GM12878 (cell line): Measurements from ENCODE around the gene ZSCAN9. TPM values are rescaled to one million over a fixed set of nuclear protein-coding genes. Genes with fewer than 3 reads are reported as not detected.

Experiments
- BCL11A ChIP-seq: IDR thresholded peaks from 2 replicates; pipeline ENCODE4 v1.6.1; 2011; ENCODE audit warnings: low read depth, low read length
- CHD1 ChIP-seq: IDR thresholded peaks from 2 replicates; pipeline ENCODE4 v1.6.1; 2012; ENCODE audit warnings: low read depth, low read length, improper control_type of control experiment
- JUND ChIP-seq: IDR thresholded peaks from 2 replicates; pipeline ENCODE4 v1.6.1; 2012; ENCODE audit warnings: low read depth, mild to moderate bottlenecking, low read length, improper control_type of control experiment, moderate library complexity
- KAT2A ChIP-seq: conservative IDR thresholded peaks from 2 replicates; pipeline ENCODE4 v1.6.1; 2011; ENCODE audit warnings: low read depth, low read length; ENCODE audit not compliant: control insufficient read depth
- MTA3 ChIP-seq: IDR thresholded peaks from 2 replicates; pipeline ENCODE4 v1.6.1; 2012; ENCODE audit warnings: low read length, inconsistent platforms, borderline replicate concordance
- RB1 ChIP-seq: fragments of 450-650 bp; formaldehyde crosslinking; IDR thresholded peaks from 2 replicates; pipeline ENCODE4 v1.6.1; 2017; ENCODE audit warnings: mild to moderate bottlenecking, borderline replicate concordance
- RCOR1 ChIP-seq: conservative IDR thresholded peaks from 2 replicates; pipeline ENCODE4 v1.6.1; 2012; ENCODE audit warnings: low read depth, low read length, improper control_type of control experiment
- RELA ChIP-seq: fragments of 450-650 bp; IDR thresholded peaks from 2 replicates; pipeline ENCODE4 v1.8.0; 2014; ENCODE audit warnings: borderline replicate concordance; ENCODE audit not compliant: partially characterized antibody
- SKIL ChIP-seq: fragments of 450-650 bp; IDR thresholded peaks from 2 replicates; pipeline ENCODE4 v1.6.1; 2017; ENCODE audit warnings: mild to moderate bottlenecking, low read depth, inconsistent platforms; ENCODE audit not compliant: poor library complexity, severe bottlenecking
- SMAD1 ChIP-seq: fragments of 450-650 bp; IDR thresholded peaks from 2 replicates; pipeline ENCODE4 v1.6.1; 2018; ENCODE audit warnings: mild to moderate bottlenecking, low read depth; ENCODE audit not compliant: partially characterized antibody
- SUPT20H ChIP-seq: IDR thresholded peaks from 2 replicates; pipeline ENCODE4 v1.6.1; 2011; ENCODE audit warnings: low read depth, mild to moderate bottlenecking, low read length, moderate library complexity, borderline replicate concordance; ENCODE audit not compliant: control insufficient read depth
- TAF1 ChIP-seq: IDR thresholded peaks from 2 replicates; pipeline ENCODE4 v1.6.1; 2011; ENCODE audit warnings: mild to moderate bottlenecking, low read depth, low read length, borderline replicate concordance
- TCF3 ChIP-seq: IDR thresholded peaks from 2 replicates; pipeline ENCODE4 v1.6.1; 2012; ENCODE audit warnings: low read depth, mild to moderate bottlenecking, low read length, borderline replicate concordance; ENCODE audit not compliant: insufficient read depth
- YBX1 ChIP-seq: fragments of 450-650 bp; IDR thresholded peaks from 2 replicates; pipeline ENCODE4 v1.6.1; 2016; ENCODE audit warnings: antibody characterized with exemption
- ZBED1 ChIP-seq: IDR thresholded peaks from 2 replicates; pipeline ENCODE4 v1.6.1; 2016; ENCODE audit warnings: borderline replicate concordance
- ZNF384 ChIP-seq: IDR thresholded peaks from 2 replicates; pipeline ENCODE4 v1.6.1; 2012; ENCODE audit warnings: low read depth, mild to moderate bottlenecking, low read length, improper control_type of control experiment, borderline replicate concordance
- ZSCAN29 ChIP-seq: fragments of 450-650 bp; IDR thresholded peaks from 2 replicates; pipeline ENCODE4 v1.6.1; 2017; ENCODE audit warnings: mild to moderate bottlenecking, moderate library complexity
- polyA plus RNA-seq, 11 experiments: library from polyadenylated mRNA; depleted of rRNA in 4 of 11; unstranded in 6 of 11; stranded (reverse) in 5 of 11; fragments of >200 nt; fragmentation: Nextera tagmentation in 4 of 11; fragmentation: Illumina TruSeq in 1 of 11; extraction: Ambion mirVana in 4 of 11; extraction: Trizol in 1 of 11; gene quantifications; 1 replicate in 1 of 11; 2 replicates in 10 of 11; pipeline versions ENCODE4 v1.2.1 to v1.2.3, GENCODE V29; 2011 to 2016; ENCODE audit warnings: inconsistent platforms in 2 of 11, missing spikeins in 2 of 11, low read depth in 1 of 11
- total RNA-seq, 4 experiments: library from RNA; depleted of rRNA in 3 of 4; stranded (reverse); fragments of >200 nt in 3 of 4; fragmentation: Illumina TruSeq in 1 of 4; extraction: Trizol in 1 of 4; gene quantifications; 2 replicates each; pipeline versions ENCODE4 v1.2.1 to v1.2.3, GENCODE V29; 2013 to 2021
- TF ChIP-seq, protein P1 (sequence below): fragments of 150-350 bp; IDR thresholded peaks from 2 replicates; pipeline ENCODE4 v1.6.1; 2016; ENCODE audit warnings: low read depth, low read length
- TF ChIP-seq, protein P2 (sequence below): fragments of 450-650 bp; formaldehyde crosslinking; IDR thresholded peaks from 2 replicates; pipeline ENCODE4 v1.4.0; 2020; ENCODE audit warnings: mild to moderate bottlenecking, moderate library complexity
- TF ChIP-seq, protein P3 (sequence below): IDR thresholded peaks from 2 replicates; pipeline ENCODE4 v1.6.1; 2011; ENCODE audit warnings: borderline replicate concordance, low read depth, mild to moderate bottlenecking, moderate library complexity, mixed read lengths, low read length; ENCODE audit not compliant: insufficient read depth; ENCODE audit errors: extremely low read length

ZSCAN9 gene
- total and polyA plus RNA-seq, 10 of the 15 experiments (the other 5 are each of a cell fraction or from before 2014, with no cell fraction given), result 8.1 to 28.7 (median 17.4) TPM

GRCh38 chr6:28266962-28267694, 42.1 kb downstream of the ZSCAN9 start, which contains the start of gene ZSCAN26 (continued):
- TF ChIP-seq, protein P1, sequence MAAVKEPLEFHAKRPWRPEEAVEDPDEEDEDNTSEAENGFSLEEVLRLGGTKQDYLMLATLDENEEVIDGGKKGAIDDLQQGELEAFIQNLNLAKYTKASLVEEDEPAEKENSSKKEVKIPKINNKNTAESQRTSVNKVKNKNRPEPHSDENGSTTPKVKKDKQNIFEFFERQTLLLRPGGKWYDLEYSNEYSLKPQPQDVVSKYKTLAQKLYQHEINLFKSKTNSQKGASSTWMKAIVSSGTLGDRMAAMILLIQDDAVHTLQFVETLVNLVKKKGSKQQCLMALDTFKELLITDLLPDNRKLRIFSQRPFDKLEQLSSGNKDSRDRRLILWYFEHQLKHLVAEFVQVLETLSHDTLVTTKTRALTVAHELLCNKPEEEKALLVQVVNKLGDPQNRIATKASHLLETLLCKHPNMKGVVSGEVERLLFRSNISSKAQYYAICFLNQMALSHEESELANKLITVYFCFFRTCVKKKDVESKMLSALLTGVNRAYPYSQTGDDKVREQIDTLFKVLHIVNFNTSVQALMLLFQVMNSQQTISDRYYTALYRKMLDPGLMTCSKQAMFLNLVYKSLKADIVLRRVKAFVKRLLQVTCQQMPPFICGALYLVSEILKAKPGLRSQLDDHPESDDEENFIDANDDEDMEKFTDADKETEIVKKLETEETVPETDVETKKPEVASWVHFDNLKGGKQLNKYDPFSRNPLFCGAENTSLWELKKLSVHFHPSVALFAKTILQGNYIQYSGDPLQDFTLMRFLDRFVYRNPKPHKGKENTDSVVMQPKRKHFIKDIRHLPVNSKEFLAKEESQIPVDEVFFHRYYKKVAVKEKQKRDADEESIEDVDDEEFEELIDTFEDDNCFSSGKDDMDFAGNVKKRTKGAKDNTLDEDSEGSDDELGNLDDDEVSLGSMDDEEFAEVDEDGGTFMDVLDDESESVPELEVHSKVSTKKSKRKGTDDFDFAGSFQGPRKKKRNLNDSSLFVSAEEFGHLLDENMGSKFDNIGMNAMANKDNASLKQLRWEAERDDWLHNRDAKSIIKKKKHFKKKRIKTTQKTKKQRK, result no peak
- TF ChIP-seq ZSCAN29, result no peak
- no peak for TF ChIP-seq TCF3
- TF ChIP-seq RCOR1, result no peak
- TF ChIP-seq SKIL, result peak; percentile 17
- no peak for TF ChIP-seq JUND
- TF ChIP-seq, protein P2, sequence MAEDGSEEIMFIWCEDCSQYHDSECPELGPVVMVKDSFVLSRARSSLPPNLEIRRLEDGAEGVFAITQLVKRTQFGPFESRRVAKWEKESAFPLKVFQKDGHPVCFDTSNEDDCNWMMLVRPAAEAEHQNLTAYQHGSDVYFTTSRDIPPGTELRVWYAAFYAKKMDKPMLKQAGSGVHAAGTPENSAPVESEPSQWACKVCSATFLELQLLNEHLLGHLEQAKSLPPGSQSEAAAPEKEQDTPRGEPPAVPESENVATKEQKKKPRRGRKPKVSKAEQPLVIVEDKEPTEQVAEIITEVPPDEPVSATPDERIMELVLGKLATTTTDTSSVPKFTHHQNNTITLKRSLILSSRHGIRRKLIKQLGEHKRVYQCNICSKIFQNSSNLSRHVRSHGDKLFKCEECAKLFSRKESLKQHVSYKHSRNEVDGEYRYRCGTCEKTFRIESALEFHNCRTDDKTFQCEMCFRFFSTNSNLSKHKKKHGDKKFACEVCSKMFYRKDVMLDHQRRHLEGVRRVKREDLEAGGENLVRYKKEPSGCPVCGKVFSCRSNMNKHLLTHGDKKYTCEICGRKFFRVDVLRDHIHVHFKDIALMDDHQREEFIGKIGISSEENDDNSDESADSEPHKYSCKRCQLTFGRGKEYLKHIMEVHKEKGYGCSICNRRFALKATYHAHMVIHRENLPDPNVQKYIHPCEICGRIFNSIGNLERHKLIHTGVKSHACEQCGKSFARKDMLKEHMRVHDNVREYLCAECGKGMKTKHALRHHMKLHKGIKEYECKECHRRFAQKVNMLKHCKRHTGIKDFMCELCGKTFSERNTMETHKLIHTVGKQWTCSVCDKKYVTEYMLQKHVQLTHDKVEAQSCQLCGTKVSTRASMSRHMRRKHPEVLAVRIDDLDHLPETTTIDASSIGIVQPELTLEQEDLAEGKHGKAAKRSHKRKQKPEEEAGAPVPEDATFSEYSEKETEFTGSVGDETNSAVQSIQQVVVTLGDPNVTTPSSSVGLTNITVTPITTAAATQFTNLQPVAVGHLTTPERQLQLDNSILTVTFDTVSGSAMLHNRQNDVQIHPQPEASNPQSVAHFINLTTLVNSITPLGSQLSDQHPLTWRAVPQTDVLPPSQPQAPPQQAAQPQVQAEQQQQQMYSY (CRISPR knock-in tag), result no peak
- peak; percentile 75 for TF ChIP-seq TAF1
- no peak for TF ChIP-seq BCL11A
- TF ChIP-seq ZNF384, result no peak
- no peak for TF ChIP-seq MTA3
- peak; percentile 61 for TF ChIP-seq RELA
- TF ChIP-seq RB1, result peak; percentile 80; the same call in 1 of the 2 replicates
- TF ChIP-seq SMAD1, result peak; percentile 77
- TF ChIP-seq KAT2A, result no peak
- TF ChIP-seq YBX1, result no peak
- TF ChIP-seq, protein P3, sequence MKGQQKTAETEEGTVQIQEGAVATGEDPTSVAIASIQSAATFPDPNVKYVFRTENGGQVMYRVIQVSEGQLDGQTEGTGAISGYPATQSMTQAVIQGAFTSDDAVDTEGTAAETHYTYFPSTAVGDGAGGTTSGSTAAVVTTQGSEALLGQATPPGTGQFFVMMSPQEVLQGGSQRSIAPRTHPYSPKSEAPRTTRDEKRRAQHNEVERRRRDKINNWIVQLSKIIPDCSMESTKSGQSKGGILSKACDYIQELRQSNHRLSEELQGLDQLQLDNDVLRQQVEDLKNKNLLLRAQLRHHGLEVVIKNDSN, result no peak
- no peak for TF ChIP-seq SUPT20H
- no peak for TF ChIP-seq CHD1
- no peak for TF ChIP-seq ZBED1
